ENCODE results near the gene CHD6. TPM values are rescaled to one million over a fixed set of nuclear protein-coding genes. Genes with fewer than 3 reads are reported as not detected.

CHD6 gene
- total RNA-seq, 1 experiment from 2014 or later: 26.6 TPM

DNA sequence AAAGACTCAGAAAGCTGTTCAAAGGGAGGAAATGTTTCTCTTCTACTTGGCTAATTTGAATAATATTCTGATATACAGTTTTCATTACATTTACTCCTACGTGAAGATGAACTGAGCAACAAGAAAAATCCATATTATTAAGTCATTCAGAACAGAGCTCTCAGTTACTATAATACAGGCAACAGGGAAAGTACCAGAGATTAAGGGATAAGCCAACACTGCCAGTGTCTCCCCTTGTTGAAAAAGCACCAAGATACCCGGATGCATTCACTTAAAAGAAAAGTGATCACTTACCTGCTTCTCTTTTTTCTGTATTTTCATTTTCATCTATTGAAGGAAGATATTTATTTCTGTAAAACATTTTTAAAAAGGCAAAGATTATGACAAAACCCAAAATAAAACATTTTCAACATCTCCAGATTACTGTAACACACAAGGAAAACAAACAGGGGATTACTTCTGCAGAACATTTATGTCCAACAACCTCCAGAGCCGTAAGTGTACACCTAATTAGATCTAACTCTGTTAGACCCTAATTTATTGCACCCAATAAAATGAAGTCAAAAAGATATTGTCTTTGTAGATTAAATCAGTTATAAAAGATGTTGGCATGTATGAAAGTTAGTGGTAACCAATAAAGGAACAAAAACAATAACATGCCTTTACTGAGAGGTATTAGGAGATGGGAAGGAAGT lies 67.0 kb downstream of the CHD6 start:
- BruUV-seq (replicated peaks): no TSS peak
- DNase-seq (ENCODE audit: low read depth, low spot score) (no peak), ATAC-seq (no peak)
- Histone ChIP-seq H3K79me2 (ENCODE audit: insufficient read depth, low read length) (no peaks in the 10 kb centered on the region), H3K27me3 (ENCODE audit: insufficient read depth, low read length) (no peaks in the 10 kb centered on the region), H3K4me3 (replicated peaks in 1 of 2; ENCODE audit: low read depth in 1 of 2, low read length in 2 of 2) (no peak overlapping the region), H3K36me3 (ENCODE audit: control insufficient read depth in 1 of 2, insufficient read depth in 2 of 2, low read length in 2 of 2) (no peaks in the 10 kb centered on the region), H3K27ac (ENCODE audit: low read depth, low read length) (no peak overlapping the region), H3K9ac (ENCODE audit: low read length) (no peak overlapping the region), H3K4me2 (ENCODE audit: low read length) (no peak overlapping the region), H3K9me3 (ENCODE audit: control insufficient read depth in 1 of 2, insufficient read depth in 1 of 2, low read depth in 1 of 2, low read length in 2 of 2) (no peaks in the 10 kb centered on the region), H2AFZ (ENCODE audit: low read depth, low read length, poor library complexity, severe bottlenecking) (no peak overlapping the region), H4K20me1 (ENCODE audit: insufficient read depth) (no peaks in the 10 kb centered on the region), H3K4me1 (ENCODE audit: control insufficient read depth in 1 of 2, insufficient read depth in 2 of 2, low read length in 2 of 2) (peaks cover 0 to 4% of the 10 kb centered on the region in 2 experiments; a peak in 2 of 4 replicates), H3K9me2 (ENCODE audit: insufficient read depth) (no peaks in the 10 kb centered on the region)
- RAD21 ChIA-PET (ENCODE audit: low non-redundant PET in 1 of 2, low total read pairs in 2 of 2, uncharacterized antibody in 2 of 2, unreplicated experiment in 2 of 2): no interaction called here
- TF ChIP-seq SRF (IDR thresholded peaks at IDR 0.05; ENCODE audit: low read depth): no peak
- TF ChIP-seq, protein P1, sequence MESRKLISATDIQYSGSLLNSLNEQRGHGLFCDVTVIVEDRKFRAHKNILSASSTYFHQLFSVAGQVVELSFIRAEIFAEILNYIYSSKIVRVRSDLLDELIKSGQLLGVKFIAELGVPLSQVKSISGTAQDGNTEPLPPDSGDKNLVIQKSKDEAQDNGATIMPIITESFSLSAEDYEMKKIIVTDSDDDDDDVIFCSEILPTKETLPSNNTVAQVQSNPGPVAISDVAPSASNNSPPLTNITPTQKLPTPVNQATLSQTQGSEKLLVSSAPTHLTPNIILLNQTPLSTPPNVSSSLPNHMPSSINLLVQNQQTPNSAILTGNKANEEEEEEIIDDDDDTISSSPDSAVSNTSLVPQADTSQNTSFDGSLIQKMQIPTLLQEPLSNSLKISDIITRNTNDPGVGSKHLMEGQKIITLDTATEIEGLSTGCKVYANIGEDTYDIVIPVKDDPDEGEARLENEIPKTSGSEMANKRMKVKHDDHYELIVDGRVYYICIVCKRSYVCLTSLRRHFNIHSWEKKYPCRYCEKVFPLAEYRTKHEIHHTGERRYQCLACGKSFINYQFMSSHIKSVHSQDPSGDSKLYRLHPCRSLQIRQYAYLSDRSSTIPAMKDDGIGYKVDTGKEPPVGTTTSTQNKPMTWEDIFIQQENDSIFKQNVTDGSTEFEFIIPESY (IDR thresholded peaks at IDR 0.05; ENCODE audit: extremely low read depth, insufficient replicate concordance, low read length): no peak
- TF ChIP-seq TCF7L2 (IDR thresholded peaks at IDR 0.05; ENCODE audit: borderline replicate concordance, extremely low read depth, insufficient read depth, insufficient read length): no peak
- TF ChIP-seq, protein P2, sequence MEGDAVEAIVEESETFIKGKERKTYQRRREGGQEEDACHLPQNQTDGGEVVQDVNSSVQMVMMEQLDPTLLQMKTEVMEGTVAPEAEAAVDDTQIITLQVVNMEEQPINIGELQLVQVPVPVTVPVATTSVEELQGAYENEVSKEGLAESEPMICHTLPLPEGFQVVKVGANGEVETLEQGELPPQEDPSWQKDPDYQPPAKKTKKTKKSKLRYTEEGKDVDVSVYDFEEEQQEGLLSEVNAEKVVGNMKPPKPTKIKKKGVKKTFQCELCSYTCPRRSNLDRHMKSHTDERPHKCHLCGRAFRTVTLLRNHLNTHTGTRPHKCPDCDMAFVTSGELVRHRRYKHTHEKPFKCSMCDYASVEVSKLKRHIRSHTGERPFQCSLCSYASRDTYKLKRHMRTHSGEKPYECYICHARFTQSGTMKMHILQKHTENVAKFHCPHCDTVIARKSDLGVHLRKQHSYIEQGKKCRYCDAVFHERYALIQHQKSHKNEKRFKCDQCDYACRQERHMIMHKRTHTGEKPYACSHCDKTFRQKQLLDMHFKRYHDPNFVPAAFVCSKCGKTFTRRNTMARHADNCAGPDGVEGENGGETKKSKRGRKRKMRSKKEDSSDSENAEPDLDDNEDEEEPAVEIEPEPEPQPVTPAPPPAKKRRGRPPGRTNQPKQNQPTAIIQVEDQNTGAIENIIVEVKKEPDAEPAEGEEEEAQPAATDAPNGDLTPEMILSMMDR (IDR thresholded peaks at IDR 0.05 in 2 of 3, conservative IDR thresholded peaks at IDR 0.05 in 1 of 3; ENCODE audit: borderline replicate concordance in 1 of 3, insufficient read depth in 1 of 3, low read depth in 2 of 3, low read length in 2 of 3): no peak
- TF ChIP-seq POLR2A (IDR thresholded peaks at IDR 0.05; ENCODE audit: borderline replicate concordance, extremely low read depth, insufficient read depth, insufficient read length): no peak
- TF ChIP-seq FOSL1 (IDR thresholded peaks at IDR 0.05; ENCODE audit: low read depth): no peak
- no peak for TF ChIP-seq SP1 (IDR thresholded peaks at IDR 0.05; ENCODE audit: low read depth)
- TF ChIP-seq, protein P3, sequence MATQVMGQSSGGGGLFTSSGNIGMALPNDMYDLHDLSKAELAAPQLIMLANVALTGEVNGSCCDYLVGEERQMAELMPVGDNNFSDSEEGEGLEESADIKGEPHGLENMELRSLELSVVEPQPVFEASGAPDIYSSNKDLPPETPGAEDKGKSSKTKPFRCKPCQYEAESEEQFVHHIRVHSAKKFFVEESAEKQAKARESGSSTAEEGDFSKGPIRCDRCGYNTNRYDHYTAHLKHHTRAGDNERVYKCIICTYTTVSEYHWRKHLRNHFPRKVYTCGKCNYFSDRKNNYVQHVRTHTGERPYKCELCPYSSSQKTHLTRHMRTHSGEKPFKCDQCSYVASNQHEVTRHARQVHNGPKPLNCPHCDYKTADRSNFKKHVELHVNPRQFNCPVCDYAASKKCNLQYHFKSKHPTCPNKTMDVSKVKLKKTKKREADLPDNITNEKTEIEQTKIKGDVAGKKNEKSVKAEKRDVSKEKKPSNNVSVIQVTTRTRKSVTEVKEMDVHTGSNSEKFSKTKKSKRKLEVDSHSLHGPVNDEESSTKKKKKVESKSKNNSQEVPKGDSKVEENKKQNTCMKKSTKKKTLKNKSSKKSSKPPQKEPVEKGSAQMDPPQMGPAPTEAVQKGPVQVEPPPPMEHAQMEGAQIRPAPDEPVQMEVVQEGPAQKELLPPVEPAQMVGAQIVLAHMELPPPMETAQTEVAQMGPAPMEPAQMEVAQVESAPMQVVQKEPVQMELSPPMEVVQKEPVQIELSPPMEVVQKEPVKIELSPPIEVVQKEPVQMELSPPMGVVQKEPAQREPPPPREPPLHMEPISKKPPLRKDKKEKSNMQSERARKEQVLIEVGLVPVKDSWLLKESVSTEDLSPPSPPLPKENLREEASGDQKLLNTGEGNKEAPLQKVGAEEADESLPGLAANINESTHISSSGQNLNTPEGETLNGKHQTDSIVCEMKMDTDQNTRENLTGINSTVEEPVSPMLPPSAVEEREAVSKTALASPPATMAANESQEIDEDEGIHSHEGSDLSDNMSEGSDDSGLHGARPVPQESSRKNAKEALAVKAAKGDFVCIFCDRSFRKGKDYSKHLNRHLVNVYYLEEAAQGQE (IDR thresholded peaks at IDR 0.05; ENCODE audit: low read depth): no peak
- TF ChIP-seq JUND (IDR thresholded peaks at IDR 0.05): no peak
- TF ChIP-seq RAD21 (IDR thresholded peaks at IDR 0.05; ENCODE audit: low read depth): no peak
- no peak for TF ChIP-seq EZH2phosphoT487 (IDR thresholded peaks at IDR 0.05; ENCODE audit: borderline replicate concordance)
- TF ChIP-seq YY1 (IDR thresholded peaks at IDR 0.05; ENCODE audit: extremely low read depth, insufficient replicate concordance, low read depth, low read length): no peak
- no peak for TF ChIP-seq ELF1 (IDR thresholded peaks at IDR 0.05; ENCODE audit: borderline replicate concordance, low read depth)
- TF ChIP-seq SIN3A (IDR thresholded peaks at IDR 0.05; ENCODE audit: low read depth): no peak
- no peak for TF ChIP-seq CBX3 (IDR thresholded peaks at IDR 0.05; ENCODE audit: low read depth)
- TF ChIP-seq POLR2AphosphoS5 (IDR thresholded peaks at IDR 0.05; ENCODE audit: low read depth, low read length): no peak
- no peak for TF ChIP-seq CEBPB (IDR thresholded peaks at IDR 0.05; ENCODE audit: low read depth)
- intact Hi-C loops (cut with micrococcal nuclease): no loop called here
- CTCF ChIA-PET: no interaction called here
- POLR2A ChIA-PET: no interaction called here

Data from HCT116 (cell line).